ENCODE data around the gene DAZL. TPM values are rescaled to one million over a fixed set of nuclear protein-coding genes. Genes with fewer than 3 reads are reported as not detected.
A peak's percentile ranks its signal among the peaks of the same experiment; 100 is the strongest.

Gene DAZL
- total RNA-seq, 4 donors from 2014 or later = not detected

GRCh38 chr3:16551342-16551976 lies 53.8 kb downstream of the DAZL start:
- H3K4me1 ChIP-seq = peaks cover 0 to 18% of the 10 kb centered on the region in 2 donors
- no peaks in the 10 kb centered on the region for H3K36me3 ChIP-seq
- in situ Hi-C loops (cut with MboI; ENCODE audit: low sequenced_read_pairs in 4 of 4) = loop anchor here (5.0 to 25.0 kb wide), 2 partner anchors 264 to 514 kb away; no protein-coding TSS in a partner anchor
- no peak for DNase-seq
- no peaks in the 10 kb centered on the region for H3K9me3 ChIP-seq
- no peak overlapping the region for H3K27ac ChIP-seq
- H3K4me3 ChIP-seq = no peak overlapping the region
- intact Hi-C loops (cut with DNase I; ENCODE audit: low total_unique reads) = loop anchor here (1.0 to 10.0 kb wide), 2 partner anchors 283 to 507 kb away; no protein-coding TSS in a partner anchor
- TF ChIP-seq CTCF (IDR thresholded peaks at IDR 0.05 in 4 of 5, conservative IDR thresholded peaks at IDR 0.05 in 1 of 5) = no peak
- no peak for TF ChIP-seq POLR2A (IDR thresholded peaks at IDR 0.05)
- no peak for ATAC-seq
- no peaks in the 10 kb centered on the region for H3K27me3 ChIP-seq

GRCh38 chr3:16550676-16551341 lies 54.4 kb downstream of the DAZL start:
- H3K4me1 ChIP-seq = peaks cover 0 to 18% of the 10 kb centered on the region in 2 donors
- no peaks in the 10 kb centered on the region for H3K9me3 ChIP-seq
- intact Hi-C loops (cut with DNase I; ENCODE audit: low total_unique reads) = loop anchor here (1.0 to 10.0 kb wide), 3 partner anchors 261 to 506 kb away; no protein-coding TSS in a partner anchor
- DNase-seq (peak; percentile 50 to 61), ATAC-seq (peak; percentile 88 to 96)
- in situ Hi-C loops (cut with MboI; ENCODE audit: low sequenced_read_pairs in 4 of 4) = loop anchor here (5.0 to 25.0 kb wide), 2 partner anchors 264 to 514 kb away; no protein-coding TSS in a partner anchor
- no peaks in the 10 kb centered on the region for H3K27me3 ChIP-seq
- TF ChIP-seq POLR2A (IDR thresholded peaks at IDR 0.05) = no peak
- TF ChIP-seq CTCF (IDR thresholded peaks at IDR 0.05 in 4 of 5, conservative IDR thresholded peaks at IDR 0.05 in 1 of 5) = peak; percentile 80 to 94 (median 88)
- no peaks in the 10 kb centered on the region for H3K36me3 ChIP-seq
- peak overlapping the region in 2 of 4 donors; percentile 11 to 21 for H3K4me3 ChIP-seq
- H3K27ac ChIP-seq = peak overlapping the region in 2 of 4 donors; percentile 37 to 43

GRCh38 chr3:16550305-16550675 lies 54.9 kb downstream of the DAZL start:
- H3K9me3 ChIP-seq = no peaks in the 10 kb centered on the region
- in situ Hi-C loops (cut with MboI; ENCODE audit: low sequenced_read_pairs in 4 of 4) = loop anchor here (5.0 to 25.0 kb wide), 2 partner anchors 263 to 513 kb away; no protein-coding TSS in a partner anchor
- H3K27ac ChIP-seq = peak overlapping the region in 2 of 4 donors; percentile 37 to 43
- TF ChIP-seq CTCF (IDR thresholded peaks at IDR 0.05 in 4 of 5, conservative IDR thresholded peaks at IDR 0.05 in 1 of 5) = no peak
- no peak for TF ChIP-seq POLR2A (IDR thresholded peaks at IDR 0.05)
- no peaks in the 10 kb centered on the region for H3K36me3 ChIP-seq
- peaks cover 0 to 18% of the 10 kb centered on the region in 2 donors for H3K4me1 ChIP-seq
- ATAC-seq (peak in 1 of 2 donors; percentile 24), DNase-seq (no peak)
- intact Hi-C loops (cut with DNase I; ENCODE audit: low total_unique reads) = loop anchor here (1.0 to 10.0 kb wide), 2 partner anchors 260 to 505 kb away; no protein-coding TSS in a partner anchor
- H3K4me3 ChIP-seq = peak overlapping the region in 2 of 4 donors; percentile 11 to 21
- H3K27me3 ChIP-seq = no peaks in the 10 kb centered on the region

GRCh38 chr3:16548721-16549120 lies 56.5 kb downstream of the DAZL start:
- ATAC-seq = no peak
- H3K27ac ChIP-seq = no peak overlapping the region

More at GRCh38 chr3:16548721-16549120, 56.5 kb downstream of the DAZL start:
- H3K36me3 ChIP-seq = no peaks in the 10 kb centered on the region
- no peak for DNase-seq
- in situ Hi-C loops (cut with MboI; ENCODE audit: low sequenced_read_pairs in 4 of 4) = loop anchor here in 1 of 4 donors (25.0 kb wide), 1 partner anchor 936 kb away; the partner anchor contains the start of genes BTD and HACL1
- no peak for TF ChIP-seq POLR2A (IDR thresholded peaks at IDR 0.05)
- TF ChIP-seq CTCF (IDR thresholded peaks at IDR 0.05 in 4 of 5, conservative IDR thresholded peaks at IDR 0.05 in 1 of 5) = no peak
- H3K9me3 ChIP-seq = no peaks in the 10 kb centered on the region
- intact Hi-C loops (cut with DNase I; ENCODE audit: low total_unique reads) = loop anchor here (5.0 kb wide), 1 partner anchor 36 kb away; the partner anchor contains the start of gene RFTN1
- no peak overlapping the region for H3K4me3 ChIP-seq
- H3K27me3 ChIP-seq = no peaks in the 10 kb centered on the region
- H3K4me1 ChIP-seq = peaks cover 2 to 23% of the 10 kb centered on the region in 2 donors

Data from gastrocnemius medialis (tissue), 4 donors.